HTR-8/SVneo (cell line): ENCODE data around the gene CDK13.
"Not testable (repeated sequence)": the region's sequence is repeated elsewhere in the genome, so short reads cannot be mapped to it uniquely, and the experiment has no call there.

ENCODE experiments used
- DNase-seq: peaks from one replicate; pipeline ENCODE4 v3.0.0; 2011; ENCODE audit warnings: low spot score, mixed read lengths; ENCODE audit not compliant: insufficient read length
- FAIRE-seq: peaks from 2 replicates; lab custom pipeline; 2011; peaks lifted over from hg19 to GRCh38; lab: Jason Lieb, UNC

Gene CDK13

DNA sequence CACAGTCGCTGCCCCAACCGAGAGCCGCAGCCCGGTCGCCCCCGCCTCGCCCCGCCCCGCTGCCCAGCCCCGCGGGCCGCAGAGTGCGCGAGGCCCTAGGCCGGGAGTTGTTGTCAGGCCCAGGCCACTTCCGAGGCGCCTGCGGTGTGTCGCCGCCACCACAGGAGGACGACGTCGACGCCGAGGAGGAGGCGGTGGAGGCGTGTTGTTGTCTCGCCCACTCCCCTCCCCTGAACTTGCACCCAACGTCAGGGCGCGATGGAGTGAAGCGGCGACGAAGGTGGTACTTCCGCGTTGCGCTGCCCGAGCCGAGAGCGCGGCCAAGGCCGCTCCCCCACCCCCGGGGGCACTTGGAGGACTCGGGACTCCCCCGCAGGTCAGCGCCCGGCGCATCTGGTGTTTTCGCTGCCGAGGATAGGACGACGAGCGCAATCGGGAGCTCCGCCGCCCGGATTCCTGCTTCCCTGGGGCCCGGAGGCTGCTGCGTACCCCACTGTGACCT, at the start of gene CDK13:
Gene CDK13, plus strand, starts transcription at position 286 of the 502 bp plus-strand sequence. CDS start 386 bp downstream, outside the sequence.
- peak; percentile 79 for FAIRE-seq
- DNase-seq = peak; percentile 46

DNA sequence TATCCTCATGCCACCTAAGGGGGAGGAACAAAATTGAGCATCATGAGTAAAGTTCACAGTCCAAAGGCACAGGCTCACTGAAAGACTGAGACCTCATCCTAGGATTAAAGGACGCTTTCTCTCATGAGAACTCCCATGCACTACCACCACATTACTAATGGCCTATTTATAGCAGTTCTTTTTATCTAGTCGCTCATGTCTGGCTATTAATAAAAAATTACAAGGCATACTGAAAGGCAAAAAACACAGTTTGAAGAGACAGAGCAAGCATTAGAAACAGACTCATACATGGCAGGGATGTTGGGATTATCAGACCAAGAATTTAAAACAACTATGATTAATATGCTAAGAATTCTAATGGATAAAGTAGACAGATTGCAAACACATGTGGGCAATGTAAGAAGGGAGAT, 46.0 kb upstream of the CDK13 start:
- FAIRE-seq (no peak), DNase-seq (no peak)

DNA sequence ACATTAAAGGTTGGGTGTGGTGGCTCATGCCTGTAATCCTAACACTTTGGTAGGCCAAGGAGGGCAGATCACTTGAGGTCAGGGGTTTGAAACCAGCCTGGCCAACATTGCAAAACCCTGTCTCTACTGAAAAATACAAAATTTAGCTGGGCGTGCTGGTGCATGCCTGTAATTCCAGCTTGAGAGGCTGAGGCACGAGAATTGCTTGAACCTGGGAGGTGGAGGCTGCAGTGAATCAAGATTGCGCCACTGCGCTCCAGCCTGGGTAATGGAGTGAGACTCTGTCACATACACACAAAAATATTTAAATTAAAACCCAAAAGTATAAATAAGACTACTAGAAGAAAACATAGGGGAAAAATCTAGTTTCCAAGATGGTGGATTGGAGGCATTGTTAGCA, 41.9 kb upstream of the CDK13 start:
- FAIRE-seq (no peak), DNase-seq (no peak)

DNA sequence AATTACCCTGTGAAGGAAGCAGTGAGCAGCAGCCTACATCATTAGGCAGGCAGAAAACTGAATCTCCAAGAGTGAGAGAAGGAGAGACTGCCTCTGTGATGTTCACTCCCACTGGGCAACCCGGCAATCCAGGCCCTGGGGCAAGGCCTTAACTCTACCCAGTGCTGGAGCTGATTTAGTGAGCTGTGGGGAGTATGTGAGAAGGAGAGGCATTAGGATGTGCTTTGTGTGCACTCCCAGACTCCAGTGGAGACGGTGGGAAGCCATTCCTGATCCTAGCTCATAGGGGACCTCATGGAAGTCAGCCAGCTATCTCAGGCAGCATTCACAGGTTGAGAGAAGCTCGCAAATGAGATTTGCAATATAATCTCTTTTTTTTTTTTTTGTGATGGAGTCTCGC, 41.1 kb upstream of the CDK13 start:
- DNase-seq (no peak), FAIRE-seq (no peak)

DNA sequence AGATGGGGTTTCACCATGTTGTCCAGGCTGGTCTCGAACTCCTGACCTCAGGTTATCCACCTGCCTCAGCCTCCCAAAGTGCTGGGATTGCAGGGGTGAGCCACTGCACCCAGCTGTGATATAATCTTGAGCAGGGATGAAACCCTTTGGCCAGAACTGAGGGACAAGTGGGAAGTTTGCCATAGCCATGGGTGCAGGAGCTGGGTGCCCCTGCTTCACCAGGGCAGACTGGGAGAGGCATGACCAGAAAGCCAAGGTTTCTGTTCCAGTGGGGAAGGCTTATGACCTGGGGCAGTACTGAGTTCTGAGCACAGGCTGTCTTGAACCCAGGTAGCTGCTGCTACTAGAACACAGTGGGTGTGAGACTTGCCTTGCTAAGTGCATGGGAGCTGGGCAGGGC, 40.5 kb upstream of the CDK13 start:
- no peak for DNase-seq
- FAIRE-seq = no peak

DNA sequence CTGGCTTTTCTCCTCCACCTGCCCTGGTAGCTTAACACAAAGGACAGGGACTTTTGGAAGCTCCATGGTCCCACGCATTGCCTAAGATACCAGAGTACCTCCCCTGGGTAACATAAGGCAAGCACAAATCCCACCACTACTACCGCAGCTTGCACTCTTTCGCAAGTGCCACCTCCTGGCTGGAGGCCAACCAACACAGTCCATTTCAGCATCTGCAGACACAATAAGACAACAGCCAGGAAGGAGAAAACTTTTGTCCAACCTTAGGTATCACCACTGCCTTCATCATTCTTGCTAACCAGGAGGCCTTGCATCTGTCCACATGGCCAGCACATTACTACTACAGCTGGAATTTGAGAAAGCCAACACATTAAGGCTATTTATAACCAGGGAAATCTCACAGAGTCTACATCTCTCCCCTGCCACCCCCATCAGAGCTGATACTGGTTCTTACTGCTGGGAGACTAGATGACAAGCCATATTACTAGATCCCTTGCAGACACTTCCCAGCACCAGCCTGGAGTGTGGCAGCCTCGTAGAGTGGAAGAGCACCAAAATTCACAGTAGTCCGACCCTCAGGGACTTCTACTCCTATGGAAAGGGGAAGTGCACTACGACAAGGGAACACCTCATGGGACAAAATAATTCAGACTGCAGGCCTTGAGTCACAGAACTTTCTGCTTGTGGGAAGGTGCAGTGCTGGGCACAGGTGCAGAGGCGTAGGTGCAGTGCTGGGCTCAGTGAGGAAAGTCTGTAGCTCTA, 39.8 kb upstream of the CDK13 start:
- FAIRE-seq (no peak), DNase-seq (no peak)

DNA sequence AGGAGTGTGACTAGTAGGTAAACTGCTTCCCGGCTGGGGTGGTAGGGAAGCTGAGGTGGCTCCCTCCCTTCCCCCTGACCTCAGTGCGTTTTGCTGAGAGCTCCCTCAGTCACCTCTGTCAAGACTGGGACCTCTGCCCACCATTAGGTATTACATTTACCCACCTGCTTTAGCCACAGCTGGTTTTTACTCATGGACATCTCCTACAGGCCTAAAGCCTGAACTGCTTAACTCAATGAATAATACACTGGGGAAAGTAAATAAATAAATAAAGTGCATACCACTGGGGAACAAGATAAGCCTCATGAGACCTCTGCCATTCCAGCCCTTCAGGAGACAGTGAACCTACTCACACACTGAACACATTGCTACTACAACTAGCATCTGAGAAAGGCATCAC, 38.9 kb upstream of the CDK13 start:
- no peak for FAIRE-seq
- DNase-seq = no peak

DNA sequence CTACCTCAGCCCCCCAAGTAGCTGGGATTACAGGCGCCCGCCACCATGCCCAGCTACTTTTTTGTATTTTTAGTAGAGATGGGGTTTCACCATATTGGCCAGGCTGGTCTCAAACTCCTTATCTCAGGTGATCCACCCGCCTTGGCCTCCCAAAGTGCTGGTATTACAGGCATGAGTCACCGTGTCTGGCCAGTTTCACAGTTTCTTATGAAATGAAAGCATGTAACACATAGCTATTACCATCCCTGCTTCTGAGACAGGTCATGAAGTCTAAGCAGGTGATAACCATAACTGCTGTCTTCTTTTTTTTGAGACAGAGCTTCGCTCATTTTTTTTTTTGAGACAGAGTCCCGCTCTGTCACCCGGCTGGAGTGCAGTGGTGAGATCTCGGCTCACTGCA, 34.2 kb upstream of the CDK13 start:
- not testable (repeated sequence) for FAIRE-seq, DNase-seq

DNA sequence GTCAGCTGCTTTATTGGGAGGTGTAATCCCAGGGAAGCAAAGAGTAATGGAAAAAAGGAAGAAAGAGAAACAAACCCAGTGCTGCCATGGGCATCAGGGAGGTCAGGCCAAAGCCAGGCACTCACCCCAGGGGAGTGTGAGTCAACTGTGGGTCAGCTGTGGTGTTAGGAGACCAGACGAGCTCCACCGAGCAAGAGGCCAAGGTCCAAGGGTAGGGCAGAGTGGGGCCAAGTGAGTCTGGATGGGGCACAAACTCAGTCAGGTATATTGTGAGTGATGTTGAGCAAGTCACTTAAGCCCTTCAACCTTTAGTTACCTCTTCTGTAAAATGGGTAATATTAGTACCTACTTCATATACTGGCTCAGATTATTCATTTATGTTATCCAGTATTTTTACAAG, 30.4 kb upstream of the CDK13 start:
- DNase-seq (no peak), FAIRE-seq (no peak)

DNA sequence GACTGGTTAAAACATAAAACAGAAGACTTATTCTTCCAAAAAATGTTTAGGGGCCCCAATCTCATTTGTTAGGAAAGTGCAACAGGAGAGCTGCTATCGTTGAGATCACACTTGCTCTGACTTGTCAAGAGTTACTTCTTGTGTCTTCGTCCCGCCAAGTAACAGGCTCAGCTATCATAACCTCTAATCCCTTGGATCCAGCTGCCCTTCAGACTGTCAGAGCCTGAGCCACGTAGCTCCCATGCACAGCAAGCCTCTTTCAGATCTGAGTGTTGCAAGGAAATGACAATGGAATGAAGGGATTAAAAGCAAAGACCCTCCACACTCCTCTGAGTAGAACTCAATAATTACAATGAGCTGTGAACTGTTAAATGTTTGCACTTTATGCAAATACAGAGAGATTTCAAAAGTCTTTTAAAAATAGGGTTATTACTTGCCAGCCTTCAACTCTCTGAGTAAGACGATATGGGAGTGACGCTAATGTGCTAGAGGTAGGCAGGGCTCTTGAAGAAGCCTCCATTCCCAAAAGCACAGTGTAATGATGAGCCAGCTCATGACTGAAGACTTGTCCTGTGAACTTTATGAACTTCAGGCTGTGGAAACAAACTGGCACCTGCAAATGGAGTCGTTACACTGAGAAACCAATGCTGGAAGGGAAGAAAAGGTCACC, 28.4 kb upstream of the CDK13 start:
- FAIRE-seq = no peak
- DNase-seq = no peak

DNA sequence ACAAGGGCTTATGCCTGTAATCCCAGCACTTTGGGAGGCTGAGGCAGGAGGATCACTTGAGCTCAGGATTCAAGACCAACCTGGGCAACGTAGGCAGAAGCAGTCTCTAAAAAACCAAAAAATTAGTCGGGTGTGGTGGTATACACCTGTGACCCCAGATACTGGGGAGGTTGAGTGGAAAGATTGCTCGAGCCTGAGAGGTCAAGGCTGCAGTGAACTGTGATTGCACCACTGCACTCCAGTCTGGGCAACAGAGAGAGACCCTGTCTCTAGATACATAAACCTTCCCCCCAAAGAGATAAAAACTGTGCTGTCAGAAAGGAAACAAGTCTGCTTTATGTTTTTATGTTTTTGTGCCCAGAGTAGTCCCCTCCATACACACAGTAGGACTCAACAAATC, 27.5 kb upstream of the CDK13 start:
- FAIRE-seq (no peak), DNase-seq (no peak)

DNA sequence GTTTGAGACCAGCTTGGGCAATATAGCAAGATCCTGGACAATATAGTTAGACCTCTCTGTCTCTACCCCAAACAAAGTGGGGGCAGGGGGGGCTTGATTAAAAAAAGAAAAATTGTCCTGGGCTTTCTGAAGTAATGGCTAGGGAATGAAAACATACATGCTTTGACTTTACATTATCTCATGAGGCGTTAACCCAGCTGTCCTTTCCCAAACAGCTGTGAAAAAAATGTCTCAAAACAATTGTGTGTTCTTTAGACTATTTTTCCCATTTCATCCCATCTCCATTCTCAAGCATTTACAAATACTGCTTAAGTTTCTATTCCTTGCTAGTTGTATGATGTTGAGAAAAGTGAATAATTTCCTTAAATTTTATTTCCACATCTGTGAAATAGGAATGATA, 27.0 kb upstream of the CDK13 start:
- FAIRE-seq = no peak
- DNase-seq = no peak

DNA sequence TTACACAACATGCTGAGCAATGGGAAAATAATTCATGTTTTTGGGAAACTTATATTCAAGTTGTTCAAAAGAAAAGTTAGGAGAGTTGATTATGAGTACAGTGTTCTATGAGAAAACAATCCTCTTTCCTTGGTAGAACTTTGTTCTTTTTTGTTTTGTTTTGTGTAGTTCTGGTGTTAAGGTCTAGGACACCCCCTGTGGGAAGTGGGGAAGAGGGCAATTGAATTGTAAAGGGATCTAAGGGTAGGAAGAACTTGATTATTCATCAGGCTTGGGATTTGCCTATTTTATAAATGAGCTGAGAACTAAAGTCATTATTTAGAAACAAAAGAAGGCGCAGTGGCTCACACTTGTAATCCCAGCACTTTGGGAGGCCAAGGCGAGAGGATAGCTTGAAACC, 25.9 kb upstream of the CDK13 start:
- DNase-seq (no peak), FAIRE-seq (no peak)

DNA sequence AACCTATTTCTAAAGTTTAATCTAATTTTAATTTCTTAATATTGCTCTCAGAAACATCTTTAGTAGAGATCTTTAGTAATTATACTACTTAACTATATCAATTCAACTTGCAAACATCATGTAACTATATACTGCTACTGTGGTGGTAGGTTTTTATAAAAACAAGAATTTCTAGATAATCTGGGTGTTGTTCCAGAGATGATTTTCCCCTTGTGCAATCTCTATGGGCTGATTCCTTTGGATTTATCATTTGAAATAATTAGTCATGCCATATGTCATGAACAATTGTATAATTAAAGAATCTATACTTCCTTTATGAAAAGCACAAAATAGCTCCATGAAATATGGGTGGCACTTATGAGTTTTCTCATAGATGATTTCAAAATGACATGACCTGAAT, 23.9 kb upstream of the CDK13 start:
- FAIRE-seq (no peak), DNase-seq (no peak)

DNA sequence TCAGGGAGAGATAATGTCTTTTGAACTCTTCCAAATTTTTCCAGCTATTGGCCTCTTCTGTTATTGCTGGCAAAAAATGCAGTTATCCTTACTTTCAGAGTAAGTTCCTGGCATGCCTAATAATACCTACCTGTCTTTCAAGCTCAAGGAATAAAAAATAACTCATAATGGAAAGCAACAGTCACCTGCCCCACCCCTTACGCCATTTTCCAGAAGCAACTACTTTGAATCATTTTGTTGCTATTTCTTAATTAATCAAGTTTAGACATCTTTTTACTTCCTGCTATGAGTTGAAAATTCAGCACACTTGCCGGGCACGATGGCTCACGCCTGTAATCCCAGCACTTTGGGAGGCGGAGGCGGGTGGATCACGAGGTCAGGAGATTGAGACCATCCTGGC, 23.0 kb upstream of the CDK13 start:
- DNase-seq (no peak), FAIRE-seq (no peak)

DNA sequence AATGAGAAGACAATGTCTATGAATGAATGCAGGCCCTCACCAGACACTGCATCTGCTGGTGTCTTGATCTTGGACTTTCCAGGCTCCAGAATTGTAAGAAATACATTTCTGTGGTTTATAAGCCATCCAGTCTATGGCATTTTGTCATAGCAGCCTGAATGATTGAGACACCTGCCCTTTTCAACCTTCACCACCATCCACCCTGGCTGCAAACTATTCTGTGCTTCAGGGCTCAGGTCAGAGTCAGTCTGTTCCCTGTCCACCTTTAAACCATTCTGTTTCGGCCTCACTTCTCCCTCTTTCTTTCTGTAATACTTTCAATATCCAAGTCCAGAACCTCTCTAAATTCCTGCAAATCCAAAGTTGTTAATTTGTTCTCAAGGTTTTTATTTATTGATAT, 15.9 kb upstream of the CDK13 start:
- DNase-seq (no peak), FAIRE-seq (no peak)

DNA sequence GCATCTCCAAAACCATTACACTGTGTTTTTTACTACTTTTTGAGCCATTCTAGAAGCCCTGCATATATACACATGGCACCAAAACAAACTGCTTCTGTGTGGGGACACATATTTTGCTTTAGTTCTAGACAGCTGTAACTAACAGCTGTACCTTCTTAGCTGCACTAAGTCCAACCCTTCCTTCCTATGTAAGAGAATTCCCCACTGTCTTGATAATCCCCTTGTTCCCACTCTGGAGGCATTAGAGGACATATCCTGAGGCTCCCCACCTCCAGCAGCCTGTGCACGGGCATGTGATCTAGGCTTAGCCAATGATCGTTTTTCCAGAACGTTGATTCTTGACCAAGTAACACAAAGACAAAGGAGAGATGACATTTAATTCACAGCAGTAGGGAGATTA, 13.3 kb upstream of the CDK13 start:
- FAIRE-seq (no peak), DNase-seq (no peak)

DNA sequence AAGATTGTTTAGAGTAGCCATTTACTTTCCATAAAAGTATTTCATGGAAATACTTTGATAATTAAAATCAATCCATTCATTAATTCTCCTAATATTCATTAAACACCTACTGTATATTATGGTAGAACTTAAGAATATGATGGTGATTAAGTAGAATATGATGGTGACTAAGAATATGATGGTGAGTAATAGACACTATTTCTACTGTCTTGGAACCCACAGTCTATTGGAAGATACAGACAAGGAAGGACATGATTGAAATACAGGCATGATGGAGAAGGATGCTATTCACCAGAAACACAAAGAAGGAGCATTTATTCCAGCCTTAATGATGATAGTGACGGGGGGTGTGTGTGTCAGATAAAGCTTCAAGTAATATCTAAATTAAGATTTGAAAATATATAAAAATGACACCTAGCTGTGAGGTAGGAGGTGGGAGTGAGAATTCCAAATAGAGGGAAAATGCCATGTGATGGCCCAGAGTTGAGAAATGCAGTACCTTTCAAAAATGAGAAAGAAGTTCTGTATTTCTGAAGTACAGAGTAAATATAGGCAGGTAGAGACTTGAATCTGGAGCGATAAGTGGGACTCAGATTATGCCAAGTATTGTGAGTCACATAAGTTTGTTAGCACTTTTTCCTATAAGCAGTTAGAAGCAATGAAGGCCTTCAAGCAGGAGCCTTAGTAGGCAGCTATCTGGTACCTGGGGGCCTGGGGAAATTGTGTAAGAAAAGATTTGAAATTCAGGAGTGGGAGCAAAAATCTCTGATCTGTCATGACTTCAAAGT, 12.5 kb upstream of the CDK13 start:
- no peak for FAIRE-seq
- no peak for DNase-seq

DNA sequence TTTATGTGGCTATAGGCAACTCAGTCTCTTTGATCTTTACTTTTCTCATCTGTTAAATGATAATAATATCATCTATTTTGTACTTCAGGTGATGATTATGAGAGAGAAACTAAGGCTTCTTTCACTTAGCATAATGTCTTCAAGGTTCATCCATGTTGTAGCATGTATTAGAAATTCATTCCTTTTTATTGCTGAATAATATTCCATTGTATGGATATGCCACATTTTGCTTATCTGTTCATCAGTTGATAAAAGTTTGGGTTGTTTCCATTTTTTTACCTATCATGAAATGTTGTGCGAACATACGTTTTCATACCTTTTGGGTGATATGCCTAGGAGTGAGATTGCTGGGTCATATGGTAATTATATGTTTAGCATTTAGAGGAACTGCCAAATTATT, 7.2 kb upstream of the CDK13 start:
- no peak for DNase-seq
- FAIRE-seq = no peak

DNA sequence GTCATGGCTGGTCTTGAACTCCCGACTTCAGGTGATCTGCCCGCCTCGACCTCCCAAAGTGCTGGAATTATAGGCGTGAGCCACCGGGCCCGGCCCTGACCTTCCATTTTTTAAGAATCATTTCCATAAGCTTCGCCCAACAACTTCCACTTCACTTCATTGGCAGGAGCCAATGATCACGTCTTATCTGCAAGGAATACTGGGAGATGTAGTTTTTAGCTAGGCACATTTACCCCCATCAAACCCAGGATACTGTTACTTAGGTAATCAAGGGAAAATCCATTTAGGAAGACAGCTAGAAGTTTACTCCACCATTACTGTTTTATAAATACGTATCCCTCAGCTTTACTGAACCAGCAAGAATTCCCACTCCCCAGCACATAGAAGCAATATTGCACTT, 3.4 kb upstream of the CDK13 start:
- no peak for FAIRE-seq
- DNase-seq = no peak

DNA sequence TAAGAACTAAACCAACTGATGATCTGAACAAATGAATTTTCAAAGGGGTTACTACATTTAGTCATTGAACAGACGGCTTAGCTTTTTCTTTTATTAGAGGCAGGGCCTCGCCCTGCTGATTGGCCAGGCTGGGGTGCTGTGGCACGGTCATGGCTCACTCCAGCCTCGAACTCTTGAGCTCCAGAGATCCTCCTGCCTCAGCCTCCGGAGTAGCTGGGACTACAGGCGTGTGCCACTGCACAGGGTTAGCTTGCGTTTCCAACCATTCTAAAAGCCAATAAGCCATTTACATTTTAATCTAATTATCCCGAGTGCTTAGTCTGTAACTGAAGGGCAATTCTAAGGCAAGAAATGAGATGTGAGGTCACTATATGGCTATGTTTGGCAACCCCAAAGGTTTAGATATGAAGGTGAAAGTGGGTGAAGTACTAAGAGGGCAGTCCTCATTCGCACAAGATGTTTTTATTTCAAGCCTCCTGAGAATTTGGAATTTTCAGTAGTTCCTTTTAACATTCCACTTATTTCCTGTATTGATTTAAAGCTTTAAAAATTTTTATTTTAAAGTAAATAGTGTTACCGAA, 1.6 kb upstream of the CDK13 start:
- no peak for FAIRE-seq
- no peak for DNase-seq
